Medulla oblongata (tissue), 1 donor: Measurements from ENCODE around the gene B2M.
"Not testable (repeated sequence)": the region's sequence is repeated elsewhere in the genome, so short reads cannot be mapped to it uniquely, and the experiment has no call there.

Source experiments
- DNase-seq: peaks from one replicate; pipeline ENCODE4 v3.0.0-alpha.2; 2015; ENCODE audit errors: extremely low spot score

Gene B2M

GRCh38 chr15:44698641-44699040 lies 12.7 kb upstream of the B2M start:
- DNase-seq, result peak; percentile 35

DNA sequence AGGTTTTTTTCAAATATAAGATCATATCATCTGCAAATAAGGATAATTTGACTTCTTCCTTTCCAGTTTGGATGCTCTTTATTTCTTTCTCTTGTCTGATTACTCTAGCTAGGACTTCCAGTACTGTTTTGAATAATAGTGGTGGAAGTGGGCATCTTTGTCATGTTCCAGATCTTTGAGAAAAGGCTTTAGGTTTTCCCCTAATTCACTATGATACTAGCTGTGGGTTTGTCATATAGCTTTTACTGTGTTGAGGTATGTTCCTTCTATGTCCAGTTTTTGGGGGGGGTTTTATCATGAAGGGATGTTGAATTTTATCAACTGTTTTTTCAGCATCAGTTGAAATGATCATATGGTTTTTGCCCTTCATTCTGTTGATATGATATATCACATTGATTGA lies 10.6 kb upstream of the B2M start:
- not testable (repeated sequence) for DNase-seq

- no peak for DNase-seq
These were observed 5.3 kb upstream of the B2M start for GRCh38 chr15:44705986-44706385.

DNA sequence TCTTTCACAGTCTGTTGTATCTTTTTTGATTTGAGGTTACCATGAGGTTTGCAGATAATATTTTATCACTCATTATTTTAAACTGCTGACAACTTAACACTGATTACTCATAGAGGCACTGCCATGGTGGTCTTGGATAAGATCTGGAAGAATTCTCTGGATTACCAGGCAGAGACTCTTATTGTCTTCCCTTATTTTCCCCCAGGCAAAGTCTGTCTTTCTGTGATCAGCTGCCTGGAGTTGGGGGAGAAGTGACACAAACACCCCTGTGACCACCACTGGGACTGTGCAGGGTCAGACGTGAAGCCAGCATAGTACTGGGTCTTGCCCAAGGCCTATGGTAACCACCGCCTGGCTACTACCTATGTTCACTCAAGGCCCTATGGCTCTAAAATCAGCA lies 4.9 kb upstream of the B2M start:
- no peak for DNase-seq

DNA sequence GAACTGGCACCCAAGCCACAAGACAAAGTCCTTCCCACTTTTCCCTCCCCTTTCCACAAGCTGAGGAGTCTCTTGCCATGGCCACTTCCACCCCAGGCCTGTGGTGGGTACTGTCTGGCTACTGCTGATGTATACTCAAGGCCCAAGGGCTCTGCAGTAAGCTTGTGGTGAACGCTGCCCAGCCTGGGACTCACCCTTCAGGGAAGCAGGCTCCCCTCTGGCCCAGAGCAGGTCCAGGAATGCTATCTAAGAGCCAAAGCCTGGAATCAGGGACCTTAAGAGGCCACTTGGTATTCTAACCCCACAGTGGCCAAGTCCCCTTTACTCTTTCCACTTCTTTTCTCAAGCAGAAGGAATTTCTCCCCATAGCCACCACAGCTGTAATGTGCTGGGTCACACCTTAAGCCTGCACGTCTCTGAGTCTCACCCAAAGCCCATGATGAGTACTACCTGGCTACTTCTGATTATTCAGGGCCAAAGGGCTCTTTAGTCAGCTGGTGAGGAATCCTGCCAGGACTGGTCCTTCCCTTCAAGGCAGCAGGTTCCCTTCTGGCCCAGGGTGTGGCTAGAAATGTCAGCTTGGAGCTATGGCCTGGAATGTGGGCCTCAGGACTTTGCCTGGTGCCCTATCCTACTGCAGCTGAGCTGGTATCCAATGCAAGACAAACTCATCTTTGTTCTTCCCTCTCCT lies 4.2 kb upstream of the B2M start:
- no peak for DNase-seq

- DNase-seq, result peak; percentile 73
These were observed 851 bp upstream of the B2M start for GRCh38 chr15:44710236-44711095.

DNA sequence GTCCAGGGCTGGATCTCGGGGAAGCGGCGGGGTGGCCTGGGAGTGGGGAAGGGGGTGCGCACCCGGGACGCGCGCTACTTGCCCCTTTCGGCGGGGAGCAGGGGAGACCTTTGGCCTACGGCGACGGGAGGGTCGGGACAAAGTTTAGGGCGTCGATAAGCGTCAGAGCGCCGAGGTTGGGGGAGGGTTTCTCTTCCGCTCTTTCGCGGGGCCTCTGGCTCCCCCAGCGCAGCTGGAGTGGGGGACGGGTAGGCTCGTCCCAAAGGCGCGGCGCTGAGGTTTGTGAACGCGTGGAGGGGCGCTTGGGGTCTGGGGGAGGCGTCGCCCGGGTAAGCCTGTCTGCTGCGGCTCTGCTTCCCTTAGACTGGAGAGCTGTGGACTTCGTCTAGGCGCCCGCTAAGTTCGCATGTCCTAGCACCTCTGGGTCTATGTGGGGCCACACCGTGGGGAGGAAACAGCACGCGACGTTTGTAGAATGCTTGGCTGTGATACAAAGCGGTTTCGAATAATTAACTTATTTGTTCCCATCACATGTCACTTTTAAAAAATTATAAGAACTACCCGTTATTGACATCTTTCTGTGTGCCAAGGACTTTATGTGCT lies 527 bp downstream of the B2M start:
- DNase-seq, result peak; percentile 44

- DNase-seq, result peak; percentile 92
These were observed 1.2 kb downstream of the B2M start for GRCh38 chr15:44712346-44713005.

GRCh38 chr15:44713006-44713966 lies 2.0 kb downstream of the B2M start:
- peak; percentile 53 for DNase-seq

DNA sequence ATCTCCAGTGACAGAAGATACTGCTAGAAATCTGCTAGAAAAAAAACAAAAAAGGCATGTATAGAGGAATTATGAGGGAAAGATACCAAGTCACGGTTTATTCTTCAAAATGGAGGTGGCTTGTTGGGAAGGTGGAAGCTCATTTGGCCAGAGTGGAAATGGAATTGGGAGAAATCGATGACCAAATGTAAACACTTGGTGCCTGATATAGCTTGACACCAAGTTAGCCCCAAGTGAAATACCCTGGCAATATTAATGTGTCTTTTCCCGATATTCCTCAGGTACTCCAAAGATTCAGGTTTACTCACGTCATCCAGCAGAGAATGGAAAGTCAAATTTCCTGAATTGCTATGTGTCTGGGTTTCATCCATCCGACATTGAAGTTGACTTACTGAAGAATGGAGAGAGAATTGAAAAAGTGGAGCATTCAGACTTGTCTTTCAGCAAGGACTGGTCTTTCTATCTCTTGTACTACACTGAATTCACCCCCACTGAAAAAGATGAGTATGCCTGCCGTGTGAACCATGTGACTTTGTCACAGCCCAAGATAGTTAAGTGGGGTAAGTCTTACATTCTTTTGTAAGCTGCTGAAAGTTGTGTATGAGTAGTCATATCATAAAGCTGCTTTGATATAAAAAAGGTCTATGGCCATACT lies 4.0 kb downstream of the B2M start:
- no peak for DNase-seq

DNA sequence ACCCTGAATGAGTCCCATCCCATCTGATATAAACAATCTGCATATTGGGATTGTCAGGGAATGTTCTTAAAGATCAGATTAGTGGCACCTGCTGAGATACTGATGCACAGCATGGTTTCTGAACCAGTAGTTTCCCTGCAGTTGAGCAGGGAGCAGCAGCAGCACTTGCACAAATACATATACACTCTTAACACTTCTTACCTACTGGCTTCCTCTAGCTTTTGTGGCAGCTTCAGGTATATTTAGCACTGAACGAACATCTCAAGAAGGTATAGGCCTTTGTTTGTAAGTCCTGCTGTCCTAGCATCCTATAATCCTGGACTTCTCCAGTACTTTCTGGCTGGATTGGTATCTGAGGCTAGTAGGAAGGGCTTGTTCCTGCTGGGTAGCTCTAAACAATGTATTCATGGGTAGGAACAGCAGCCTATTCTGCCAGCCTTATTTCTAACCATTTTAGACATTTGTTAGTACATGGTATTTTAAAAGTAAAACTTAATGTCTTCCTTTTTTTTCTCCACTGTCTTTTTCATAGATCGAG lies 4.5 kb downstream of the B2M start:
- DNase-seq, result no peak

GRCh38 chr15:44716983-44717602 lies 5.8 kb downstream of the B2M start:
- no peak for DNase-seq

GRCh38 chr15:44718180-44718926 lies 7.0 kb downstream of the B2M start:
- no peak for DNase-seq

DNA sequence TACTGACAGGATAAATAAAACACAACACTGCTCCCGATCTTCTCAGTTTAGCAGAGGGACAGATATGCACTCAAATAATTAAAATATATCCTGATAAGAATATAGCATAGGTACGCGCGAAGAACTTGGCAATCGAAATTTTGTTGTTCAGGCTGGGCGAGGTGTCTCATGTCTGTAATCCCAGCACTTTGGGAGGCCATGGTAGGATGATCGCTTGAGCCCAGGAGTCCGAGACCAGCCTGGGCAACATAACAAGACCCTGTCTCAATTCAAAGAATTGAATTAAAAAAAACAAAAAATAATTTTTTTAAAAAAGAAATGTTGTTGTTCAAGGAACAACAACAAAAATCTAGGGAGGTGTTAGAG lies 7.6 kb downstream of the B2M start:
- DNase-seq, result no peak

DNA sequence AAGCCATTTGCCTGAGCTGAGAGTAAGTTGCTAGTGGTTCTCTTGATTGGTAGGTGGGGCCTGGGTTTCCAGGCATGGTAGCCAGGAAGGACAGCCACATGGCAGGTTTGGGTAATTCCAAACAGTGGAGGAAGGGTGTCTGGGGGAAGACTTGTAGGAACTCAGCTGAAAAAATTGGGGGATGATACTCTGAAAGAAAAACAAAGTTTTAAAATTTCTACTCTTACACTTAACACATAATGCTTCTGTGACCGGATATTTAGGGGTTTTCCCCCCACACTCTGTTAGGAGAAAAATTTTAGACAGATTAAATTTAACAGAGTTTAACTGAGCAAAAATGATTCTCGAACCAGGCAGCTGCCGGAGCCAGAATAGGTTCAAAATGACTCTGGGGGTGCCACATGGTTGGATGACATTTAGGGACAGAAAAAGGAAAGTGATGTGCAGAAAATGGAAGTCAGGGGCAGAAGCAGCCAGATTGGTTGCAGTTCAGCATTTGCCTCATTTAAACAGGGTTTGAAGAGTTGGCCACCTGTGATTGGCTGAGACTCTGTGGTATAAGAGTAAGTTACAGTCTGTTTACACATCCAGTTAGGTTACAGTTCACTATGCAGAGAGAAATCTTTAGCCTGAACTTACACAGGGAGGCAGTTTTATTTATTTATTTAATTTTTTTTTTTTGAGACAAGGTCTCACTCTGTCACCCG lies 8.1 kb downstream of the B2M start:
- DNase-seq, result no peak

- not testable (repeated sequence) for DNase-seq
These were observed 8.7 kb downstream of the B2M start for GRCh38 chr15:44720000-44720435.

DNA sequence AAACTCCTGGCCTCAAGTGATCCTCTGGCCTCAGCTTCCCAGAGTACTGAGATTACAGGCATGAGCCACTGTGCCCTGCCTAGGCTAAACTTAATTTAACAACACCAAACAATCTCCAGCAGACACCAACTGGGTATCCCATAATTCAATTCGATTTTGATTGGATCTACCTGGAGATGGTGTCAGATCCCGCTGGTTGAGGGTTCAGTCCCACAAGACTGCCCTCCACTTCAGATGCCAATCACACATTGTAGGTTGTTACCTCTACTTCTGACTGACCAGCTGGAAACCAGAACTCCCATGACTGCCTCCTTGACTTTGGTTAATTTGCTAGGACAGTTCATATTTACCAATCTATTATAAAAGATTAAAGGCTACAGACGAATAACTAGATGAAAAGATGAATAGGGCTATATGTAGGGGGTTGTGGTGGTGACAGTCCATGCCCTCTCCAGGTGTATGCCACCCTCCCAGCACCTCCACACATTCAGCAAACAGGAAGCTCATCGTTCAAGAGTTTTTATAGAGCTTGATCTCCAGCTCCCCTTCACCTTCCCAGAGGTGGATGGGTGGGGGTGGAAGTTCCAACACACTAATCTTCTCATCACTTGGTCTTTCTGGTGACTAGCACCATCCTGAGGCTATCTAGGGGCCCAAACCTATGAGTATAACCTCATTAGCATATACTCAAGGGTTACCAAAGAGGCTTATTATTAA lies 9.3 kb downstream of the B2M start:
- no peak for DNase-seq

- DNase-seq, result no peak
These were observed 10.7 kb downstream of the B2M start for GRCh38 chr15:44722011-44722410.
